Lower leg skin (tissue), 4 donors: Measurements from ENCODE around the gene PRODH. TPM values are rescaled to one million over a fixed set of nuclear protein-coding genes. Genes with fewer than 3 reads are reported as not detected.
"Not testable (repeated sequence)": the region's sequence is repeated elsewhere in the genome, so short reads cannot be mapped to it uniquely, and the experiment has no call there.

ENCODE experiments used
- DNase-seq, 2 donors: peaks; one replicate each; pipeline ENCODE4 v3.0.0-alpha.2; 2019; ENCODE audit warnings: low spot score in 2 of 2
- H3K4me3 ChIP-seq: fragments of 200-600 bp; sonication (generic); 2 replicates; pipeline ENCODE4 v1.5.1; 2017; ENCODE audit warnings: mild to moderate bottlenecking, low read depth; ENCODE audit not compliant: poor library complexity, severe bottlenecking
- CTCF ChIP-seq, 3 donors: fragments of 450-650 bp; IDR thresholded peaks; one replicate each; pipeline ENCODE4 v1.5.1; 2016; ENCODE audit warnings: antibody characterized with exemption in 3 of 3, mild to moderate bottlenecking in 3 of 3, moderate library complexity in 2 of 3
- POLR2A ChIP-seq, 2 donors: fragments of 450-650 bp; IDR thresholded peaks; one replicate each; pipeline ENCODE4 v1.6.1; 2016 to 2017; ENCODE audit warnings: antibody characterized with exemption in 2 of 2, mild to moderate bottlenecking in 1 of 2, moderate library complexity in 1 of 2
- WGBS, 2 donors: methylation state at CpG; one replicate each; pipeline ENCODE4 v1.1.5; 2018; 5-methylcytosine and 5-hydroxymethylcytosine counted together
- intact Hi-C: fragments of 100-400 bp; cut with DNase I; formaldehyde crosslinking; loops from one replicate; pipeline ENCODE4 v1.15.0; 2023; ENCODE audit warnings: low total_unique reads
- total RNA-seq, 4 donors: library from RNA; depleted of rRNA; stranded (reverse); fragments of >200 nt; gene quantifications; one replicate each; pipeline ENCODE4 v1.1.0, GENCODE V29; 2016

PRODH gene
- total RNA-seq, 4 donors from 2014 or later, result 22.6 to 109 (median 37.2) TPM

- H3K4me3 ChIP-seq, result no peak overlapping the region
- no peak for TF ChIP-seq POLR2A (IDR thresholded peaks at IDR 0.05)
- no peak for TF ChIP-seq CTCF (IDR thresholded peaks at IDR 0.05)
- DNase-seq, result no peak
- intact Hi-C loops, result no loop called here
- 54 to 65% methylated on average over 13 to 19 of the region's 20 CpGs for WGBS, 2 donors
These were observed 32.1 kb upstream of the PRODH start for GRCh38 chr22:18968011-18968749.

GRCh38 chr22:18967391-18968010 is 31.4 kb upstream of the PRODH start:
- H3K4me3 ChIP-seq, intact Hi-C loops, DNase-seq: not testable (repeated sequence)
- WGBS, 2 donors, result 60 to 70% methylated on average over 2 to 10 of the region's 14 CpGs

- intact Hi-C loops, result no loop called here
- no peak for DNase-seq
- TF ChIP-seq CTCF (IDR thresholded peaks at IDR 0.05) (no peak), POLR2A (IDR thresholded peaks at IDR 0.05) (no peak)
- no peak overlapping the region for H3K4me3 ChIP-seq
- 41 to 54% methylated on average over 3 to 6 of the region's 7 CpGs for WGBS, 2 donors
These were observed 30.7 kb upstream of the PRODH start for GRCh38 chr22:18966748-18967147.

- no peak overlapping the region for H3K4me3 ChIP-seq
- 64 to 69% methylated on average over 9 to 11 of the region's 14 CpGs for WGBS, 2 donors
- TF ChIP-seq CTCF (IDR thresholded peaks at IDR 0.05), result no peak
- TF ChIP-seq POLR2A (IDR thresholded peaks at IDR 0.05), result no peak
- no peak for DNase-seq
- intact Hi-C loops, result no loop called here
These were observed 29.7 kb upstream of the PRODH start for GRCh38 chr22:18965526-18966421.

- DNase-seq, result peak in 1 of 2 donors; percentile 78
- H3K4me3 ChIP-seq, intact Hi-C loops: not testable (repeated sequence)
- WGBS, 2 donors, result 69 to 79% methylated on average over 11 of the region's 19 CpGs
These were observed 28.6 kb upstream of the PRODH start for GRCh38 chr22:18964501-18965265.

GRCh38 chr22:18964051-18964450 is 28.0 kb upstream of the PRODH start:
- H3K4me3 ChIP-seq, intact Hi-C loops: not testable (repeated sequence)
- WGBS, 2 donors, result 81 to 93% methylated on average over 9 of the region's 10 CpGs
- DNase-seq, result peak in 1 of 2 donors; percentile 81
